ENCODE results near the gene RGL3. TPM values are rescaled to one million over a fixed set of nuclear protein-coding genes. Genes with fewer than 3 reads are reported as not detected.

RGL3 gene
- total RNA-seq, 1 experiment from 2014 or later = 53.1 TPM

- Mint-ChIP-seq H3K36me3 (ENCODE audit: insufficient read depth, unreplicated experiment) (no peaks in the 10 kb centered on the region), H3K4me3 (ENCODE audit: unreplicated experiment) (no peak overlapping the region), H3K27ac (ENCODE audit: unreplicated experiment) (no peak overlapping the region), H3K27me3 (ENCODE audit: insufficient read depth, unreplicated experiment) (no peaks in the 10 kb centered on the region), H3K9me3 (ENCODE audit: unreplicated experiment) (no peaks in the 10 kb centered on the region), H3K4me1 (ENCODE audit: low read depth, unreplicated experiment) (peaks cover 7% of the 10 kb centered on the region)
- CTCF ChIA-PET = interaction anchor here (0.7 kb wide), 1 partner anchor 181 kb away, joined by 3 read pairs; no protein-coding TSS in a partner anchor
- intact Hi-C loops (cut with micrococcal nuclease; ENCODE audit: unreplicated experiment) = no loop called here
- Histone ChIP-seq H3K4me3 (ENCODE audit: low read depth, low read length) (no peak overlapping the region), H3K27me3 (replicated peaks; ENCODE audit: control insufficient read depth, insufficient read depth, low read length) (no peaks in the 10 kb centered on the region), H3K36me3 (ENCODE audit: control insufficient read depth, insufficient read depth, low read length) (no peaks in the 10 kb centered on the region), H3K4me1 (no peaks in the 10 kb centered on the region), H3K9me3 (no peaks in the 10 kb centered on the region)
- POLR2A ChIA-PET = no interaction called here
- DNase-seq = no peak
- no TSS peak for BruUV-seq (replicated peaks)
- no peak for TF ChIP-seq CTCF (IDR thresholded peaks at IDR 0.05; ENCODE audit: insufficient read depth in 1 of 2, low read depth in 1 of 2, low read length in 1 of 2, severe bottlenecking in 1 of 2, unreplicated experiment in 1 of 2)
These were observed 55.2 kb downstream of the RGL3 start for GRCh38 chr19:11363881-11364280.

- no peaks in the 10 kb centered on the region for H3K9me3 Mint-ChIP-seq (ENCODE audit: unreplicated experiment)
- H3K27me3 Mint-ChIP-seq (ENCODE audit: insufficient read depth, unreplicated experiment) = no peaks in the 10 kb centered on the region
- no peak for TF ChIP-seq CTCF (IDR thresholded peaks at IDR 0.05; ENCODE audit: insufficient read depth in 1 of 2, low read depth in 1 of 2, low read length in 1 of 2, severe bottlenecking in 1 of 2, unreplicated experiment in 1 of 2)
- intact Hi-C loops (cut with micrococcal nuclease; ENCODE audit: unreplicated experiment) = no loop called here
- H3K9me3 ChIP-seq = no peaks in the 10 kb centered on the region
- CTCF ChIA-PET = interaction anchor here (0.5 kb wide), 1 partner anchor 12 kb away, joined by 8 read pairs; the partner anchor contains the start of gene SWSAP1
- H3K36me3 Mint-ChIP-seq (ENCODE audit: insufficient read depth, unreplicated experiment) = peaks cover 2% of the 10 kb centered on the region
- no peak overlapping the region for H3K4me3 ChIP-seq (ENCODE audit: low read depth, low read length)
- no peak overlapping the region for H3K27ac Mint-ChIP-seq (ENCODE audit: unreplicated experiment)
- no peak for DNase-seq
- POLR2A ChIA-PET = interaction anchor here (0.6 to 1.2 kb wide), 2 partner anchors 13 to 34 kb away, joined by 3 to 9 read pairs; partner anchors contain the start of gene SWSAP1
- BruUV-seq (replicated peaks) = no TSS peak
- H3K4me1 Mint-ChIP-seq (ENCODE audit: low read depth, unreplicated experiment) = peaks cover 7% of the 10 kb centered on the region
- H3K4me3 Mint-ChIP-seq (ENCODE audit: unreplicated experiment) = no peak overlapping the region
- H3K4me1 ChIP-seq = no peaks in the 10 kb centered on the region
- no peaks in the 10 kb centered on the region for H3K36me3 ChIP-seq (ENCODE audit: control insufficient read depth, insufficient read depth, low read length)
- H3K27me3 ChIP-seq (replicated peaks; ENCODE audit: control insufficient read depth, insufficient read depth, low read length) = no peaks in the 10 kb centered on the region
These were observed 57.1 kb downstream of the RGL3 start for GRCh38 chr19:11361771-11362731.

GRCh38 chr19:11361037-11361770, 57.9 kb downstream of the RGL3 start:
- Mint-ChIP-seq H3K9me3 (ENCODE audit: unreplicated experiment) (no peaks in the 10 kb centered on the region), H3K4me3 (ENCODE audit: unreplicated experiment) (no peak overlapping the region), H3K27me3 (ENCODE audit: insufficient read depth, unreplicated experiment) (no peaks in the 10 kb centered on the region), H3K4me1 (ENCODE audit: low read depth, unreplicated experiment) (peaks cover 7% of the 10 kb centered on the region), H3K27ac (ENCODE audit: unreplicated experiment) (no peak overlapping the region), H3K36me3 (ENCODE audit: insufficient read depth, unreplicated experiment) (peaks cover 5% of the 10 kb centered on the region)
- peak; percentile 58 to 78 for DNase-seq
- intact Hi-C loops (cut with micrococcal nuclease; ENCODE audit: unreplicated experiment) = no loop called here
- Histone ChIP-seq H3K9me3 (no peaks in the 10 kb centered on the region), H3K27me3 (replicated peaks; ENCODE audit: control insufficient read depth, insufficient read depth, low read length) (no peaks in the 10 kb centered on the region), H3K36me3 (ENCODE audit: control insufficient read depth, insufficient read depth, low read length) (no peaks in the 10 kb centered on the region), H3K4me3 (ENCODE audit: low read depth, low read length) (no peak overlapping the region), H3K4me1 (no peaks in the 10 kb centered on the region)
- no peak for TF ChIP-seq CTCF (IDR thresholded peaks at IDR 0.05; ENCODE audit: insufficient read depth in 1 of 2, low read depth in 1 of 2, low read length in 1 of 2, severe bottlenecking in 1 of 2, unreplicated experiment in 1 of 2)
- POLR2A ChIA-PET = interaction anchor here (1.2 kb wide), 1 partner anchor 13 kb away, joined by 3 read pairs; the partner anchor contains the start of gene SWSAP1
- BruUV-seq (replicated peaks) = no TSS peak
- CTCF ChIA-PET = no interaction called here
